Stimulated activated CD4-positive, alpha-beta T cell treated with anti-CD3 and anti-CD28 coated beads, Interleukin-4, amount 100 ng/mL, for 24 hours (primary cell): ENCODE data around the gene TNFRSF4.
"Not testable (repeated sequence)": the region's sequence is repeated elsewhere in the genome, so short reads cannot be mapped to it uniquely, and the experiment has no call there.

Experiments used
- DNase-seq: peaks from one replicate; pipeline ENCODE4 v3.0.0-alpha.2; 2020

Gene TNFRSF4

GRCh38 chr1:1213345-1214265 lies at the start of gene TNFRSF4:
TNFRSF4 (minus strand) TSS chr1:1214153; CDS start chr1:1214127, 26 bp downstream.
- DNase-seq = peak; percentile 61

- no peak for DNase-seq
Measured at GRCh38 chr1:1262758-1263157, 48.8 kb upstream of the TNFRSF4 start.

GRCh38 chr1:1262071-1262470 lies 48.1 kb upstream of the TNFRSF4 start:
- no peak for DNase-seq

- DNase-seq = no peak
Measured at GRCh38 chr1:1260843-1261560, 47.0 kb upstream of the TNFRSF4 start.

- no peak for DNase-seq
Measured at GRCh38 chr1:1259951-1260600, 46.1 kb upstream of the TNFRSF4 start.

GRCh38 chr1:1259540-1259939 lies 45.6 kb upstream of the TNFRSF4 start:
- DNase-seq = no peak

GRCh38 chr1:1259119-1259488 lies 45.2 kb upstream of the TNFRSF4 start:
- DNase-seq = no peak

- no peak for DNase-seq
Measured at GRCh38 chr1:1256956-1257871, 43.3 kb upstream of the TNFRSF4 start.

- no peak for DNase-seq
Measured at GRCh38 chr1:1255611-1256010, 41.7 kb upstream of the TNFRSF4 start.

GRCh38 chr1:1255078-1255477 lies 41.1 kb upstream of the TNFRSF4 start:
- DNase-seq = no peak

GRCh38 chr1:1254667-1254998 lies 40.7 kb upstream of the TNFRSF4 start:
- no peak for DNase-seq

GRCh38 chr1:1253972-1254666 lies 40.2 kb upstream of the TNFRSF4 start:
- DNase-seq = no peak

- no peak for DNase-seq
Measured at GRCh38 chr1:1253314-1253713, 39.4 kb upstream of the TNFRSF4 start.

- DNase-seq = peak; percentile 70
Measured at GRCh38 chr1:1250786-1251284, 36.9 kb upstream of the TNFRSF4 start.

- not testable (repeated sequence) for DNase-seq
Measured at GRCh38 chr1:1248009-1248913, 34.3 kb upstream of the TNFRSF4 start.

- no peak for DNase-seq
Measured at GRCh38 chr1:1247341-1247913, 33.5 kb upstream of the TNFRSF4 start.

GRCh38 chr1:1246577-1247340 lies 32.8 kb upstream of the TNFRSF4 start, which contains the start of gene C1QTNF12:
C1QTNF12 (minus strand) TSS chr1:1246722; CDS start chr1:1246690, 32 bp downstream.
- no peak for DNase-seq

GRCh38 chr1:1245817-1246576 lies 32.0 kb upstream of the TNFRSF4 start:
- no peak for DNase-seq
